ENCODE results near the gene SREBF1.
A peak's percentile ranks its signal among the peaks of the same experiment; 100 is the strongest.

SREBF1 gene

GRCh38 chr17:17839791-17840707 is 3.3 kb upstream of the SREBF1 start:
- no peak for TF ChIP-seq CTCF (IDR thresholded peaks at IDR 0.05; ENCODE audit: poor library complexity, severe bottlenecking)
- H3K27me3 ChIP-seq (ENCODE audit: insufficient read depth, poor library complexity, severe bottlenecking): no peaks in the 10 kb centered on the region
- H3K4me3 ChIP-seq (ENCODE audit: severe bottlenecking): peak overlapping the region; percentile 21
- H3K27ac ChIP-seq (ENCODE audit: poor library complexity, severe bottlenecking): peak overlapping the region; percentile 98
- no peaks in the 10 kb centered on the region for H3K9me3 ChIP-seq (ENCODE audit: severe bottlenecking)
- DNase-seq (ENCODE audit: low spot score): peak; percentile 96
- H3K36me3 ChIP-seq (ENCODE audit: low read depth): peaks cover 9% of the 10 kb centered on the region
- H3K4me1 ChIP-seq (ENCODE audit: insufficient read depth, poor library complexity, severe bottlenecking): peaks cover 63% of the 10 kb centered on the region
- peak; percentile 62 for ATAC-seq (ENCODE audit: low read depth)

GRCh38 chr17:17837966-17838962 is 1.5 kb upstream of the SREBF1 start:
- no peak for TF ChIP-seq CTCF (IDR thresholded peaks at IDR 0.05; ENCODE audit: poor library complexity, severe bottlenecking)
- Histone ChIP-seq H3K9me3 (ENCODE audit: severe bottlenecking) (no peaks in the 10 kb centered on the region), H3K27ac (ENCODE audit: poor library complexity, severe bottlenecking) (peak overlapping the region; percentile 98), H3K4me3 (ENCODE audit: severe bottlenecking) (no peak overlapping the region), H3K27me3 (ENCODE audit: insufficient read depth, poor library complexity, severe bottlenecking) (no peaks in the 10 kb centered on the region), H3K4me1 (ENCODE audit: insufficient read depth, poor library complexity, severe bottlenecking) (peaks cover 72% of the 10 kb centered on the region), H3K36me3 (ENCODE audit: low read depth) (peaks cover 26% of the 10 kb centered on the region)
- DNase-seq (ENCODE audit: low spot score) (no peak), ATAC-seq (ENCODE audit: low read depth) (no peak)

- DNase-seq (ENCODE audit: low spot score) (no peak), ATAC-seq (ENCODE audit: low read depth) (no peak)
- H3K4me3 ChIP-seq (ENCODE audit: severe bottlenecking): peak overlapping the region; percentile 76
- H3K36me3 ChIP-seq (ENCODE audit: low read depth): peaks cover 33% of the 10 kb centered on the region
- no peaks in the 10 kb centered on the region for H3K9me3 ChIP-seq (ENCODE audit: severe bottlenecking)
- H3K4me1 ChIP-seq (ENCODE audit: insufficient read depth, poor library complexity, severe bottlenecking): peaks cover 65% of the 10 kb centered on the region
- TF ChIP-seq CTCF (IDR thresholded peaks at IDR 0.05; ENCODE audit: poor library complexity, severe bottlenecking): no peak
- peak overlapping the region; percentile 98 for H3K27ac ChIP-seq (ENCODE audit: poor library complexity, severe bottlenecking)
- no peaks in the 10 kb centered on the region for H3K27me3 ChIP-seq (ENCODE audit: insufficient read depth, poor library complexity, severe bottlenecking)
These were observed 615 bp upstream of the SREBF1 start for GRCh38 chr17:17837380-17837821.

GRCh38 chr17:17836250-17836817 is 452 bp downstream of the SREBF1 start:
- DNase-seq (ENCODE audit: low spot score): peak; percentile 93
- Histone ChIP-seq H3K4me1 (ENCODE audit: insufficient read depth, poor library complexity, severe bottlenecking) (peaks cover 54% of the 10 kb centered on the region), H3K9me3 (ENCODE audit: severe bottlenecking) (no peaks in the 10 kb centered on the region), H3K36me3 (ENCODE audit: low read depth) (peaks cover 44% of the 10 kb centered on the region), H3K27ac (ENCODE audit: poor library complexity, severe bottlenecking) (peak overlapping the region; percentile 98), H3K4me3 (ENCODE audit: severe bottlenecking) (peak overlapping the region; percentile 76), H3K27me3 (ENCODE audit: insufficient read depth, poor library complexity, severe bottlenecking) (no peaks in the 10 kb centered on the region)
- peak; percentile 13 for ATAC-seq (ENCODE audit: low read depth)
- no peak for TF ChIP-seq CTCF (IDR thresholded peaks at IDR 0.05; ENCODE audit: poor library complexity, severe bottlenecking)

Measured in RWPE2 (cell line).